GM19372 (cell line): ENCODE measurements around the gene SEMA3C.

Source experiments
- ATAC-seq: cut with Tn5 transposase; IDR thresholded peaks from one replicate; pipeline ENCODE4 v1.9.1; 2021; ENCODE audit warnings: mild to moderate bottlenecking, low read depth, moderate library complexity; ENCODE audit not compliant: unreplicated experiment

The SEMA3C gene

DNA sequence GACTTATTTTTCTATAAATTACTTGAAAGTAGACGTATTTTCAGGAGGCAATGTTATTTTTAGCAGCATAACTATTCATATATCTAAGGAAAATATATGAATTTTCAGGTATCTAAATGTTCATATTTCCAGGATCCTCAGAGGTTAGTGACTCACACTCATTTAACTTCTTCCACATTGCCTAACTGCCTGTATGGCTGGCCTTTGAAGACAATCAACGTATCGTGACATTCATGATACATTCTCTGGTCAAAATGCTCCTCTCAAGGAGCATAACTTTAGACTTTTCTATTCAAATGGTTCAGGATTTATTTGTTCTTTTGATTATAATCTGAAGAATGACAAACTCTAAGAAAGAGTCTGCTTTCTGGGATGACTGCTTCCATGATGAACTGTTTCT lies 89.3 kb downstream of the SEMA3C start:
- ATAC-seq, result no peak

DNA sequence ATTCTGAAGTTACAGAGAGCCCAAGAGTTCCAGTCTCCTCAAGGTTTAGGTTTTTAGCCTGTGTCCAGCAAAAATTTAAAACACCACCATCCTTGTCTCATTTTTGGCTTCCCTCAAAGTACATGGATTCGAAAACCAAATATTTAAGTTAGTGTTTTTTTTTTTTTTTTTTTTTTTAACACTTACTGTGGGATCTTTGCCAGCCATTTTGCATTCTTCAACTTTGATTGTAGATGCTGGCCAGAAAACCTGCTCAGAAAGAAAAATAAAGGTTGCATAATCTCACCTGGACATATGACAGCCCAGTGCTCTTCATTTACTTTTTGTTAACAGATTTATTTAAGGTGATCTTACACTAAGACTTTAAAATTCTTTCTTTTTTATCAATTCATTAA lies 91.6 kb downstream of the SEMA3C start:
- ATAC-seq, result no peak

DNA sequence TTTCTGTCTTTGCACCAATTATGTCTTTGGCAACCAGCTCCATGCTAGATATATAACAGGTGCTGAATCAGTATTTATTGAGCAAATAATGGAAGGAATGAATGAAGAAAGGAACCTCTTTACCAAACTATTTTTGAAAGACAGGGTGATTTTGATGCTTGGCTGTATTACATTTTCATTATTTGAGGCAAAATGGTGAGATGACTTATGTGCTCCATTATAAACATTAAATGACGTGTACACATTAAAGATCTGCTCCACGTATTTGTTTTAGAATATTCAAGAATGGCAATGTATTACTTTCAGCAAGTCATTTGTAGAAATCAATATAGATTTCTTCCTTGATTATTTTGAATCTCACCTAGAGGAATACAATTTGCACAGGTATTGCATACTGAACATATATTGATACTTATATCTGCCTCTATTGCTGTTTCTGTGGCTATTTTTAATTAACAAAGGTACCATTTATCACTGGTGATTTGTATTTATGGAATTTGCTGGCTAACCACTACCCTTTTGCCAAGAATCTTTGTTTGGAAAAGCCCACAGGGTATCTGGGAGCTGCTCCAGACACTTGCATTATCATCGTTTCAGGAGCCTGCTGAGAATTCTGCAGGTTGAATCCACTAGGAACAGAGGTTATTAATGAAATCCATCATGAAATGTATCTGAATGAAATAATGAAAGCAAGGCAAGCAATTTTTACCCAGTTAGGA lies 92.2 kb downstream of the SEMA3C start:
- no peak for ATAC-seq

GRCh38 chr7:80825499-80825898 lies 93.4 kb downstream of the SEMA3C start:
- no peak for ATAC-seq

DNA sequence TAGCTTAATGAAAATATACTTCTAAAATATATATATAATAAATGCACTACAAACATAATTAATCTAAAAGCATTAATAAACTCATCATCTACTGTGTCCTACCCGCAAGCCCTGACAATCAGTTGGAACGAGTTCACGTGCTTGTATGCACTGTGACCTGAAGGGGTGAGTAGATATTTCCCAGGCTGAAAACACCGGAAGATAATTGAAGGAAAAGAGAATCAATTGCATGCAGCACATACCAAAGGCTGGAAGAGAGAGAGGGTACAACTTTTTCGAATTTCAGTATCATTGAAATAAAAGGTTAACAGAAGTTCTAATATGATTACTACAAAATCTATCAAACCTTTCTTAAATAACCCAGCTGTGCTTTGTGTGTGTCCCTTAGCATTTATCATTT lies 94.6 kb downstream of the SEMA3C start:
- no peak for ATAC-seq

GRCh38 chr7:80823057-80823456 lies 95.8 kb downstream of the SEMA3C start:
- no peak for ATAC-seq

DNA sequence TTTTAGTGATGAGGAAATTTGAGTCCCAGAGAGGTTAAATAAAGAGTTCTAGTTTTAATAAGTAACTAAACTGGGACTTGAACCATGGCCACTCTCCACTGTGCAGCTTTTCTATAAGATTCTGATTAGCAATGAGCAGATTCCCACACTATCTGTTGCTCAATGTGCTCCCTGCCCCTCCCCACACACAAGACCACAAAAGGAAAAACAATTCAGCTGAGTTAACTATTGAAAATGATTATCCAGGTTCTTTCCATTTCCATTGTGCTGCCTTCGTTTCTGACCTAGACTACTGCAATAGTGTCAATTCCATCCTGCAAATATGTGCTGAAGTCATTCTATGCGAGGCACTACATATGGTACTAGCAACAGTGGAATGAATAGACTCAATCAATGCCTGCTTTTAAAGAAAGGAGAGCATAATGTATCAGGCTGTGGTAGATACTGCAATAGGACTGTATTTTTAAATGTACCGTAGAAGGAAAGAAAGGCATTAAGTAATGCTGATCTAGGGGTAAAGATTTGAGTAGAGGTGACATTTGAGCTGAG lies 97.0 kb downstream of the SEMA3C start:
- no peak for ATAC-seq

DNA sequence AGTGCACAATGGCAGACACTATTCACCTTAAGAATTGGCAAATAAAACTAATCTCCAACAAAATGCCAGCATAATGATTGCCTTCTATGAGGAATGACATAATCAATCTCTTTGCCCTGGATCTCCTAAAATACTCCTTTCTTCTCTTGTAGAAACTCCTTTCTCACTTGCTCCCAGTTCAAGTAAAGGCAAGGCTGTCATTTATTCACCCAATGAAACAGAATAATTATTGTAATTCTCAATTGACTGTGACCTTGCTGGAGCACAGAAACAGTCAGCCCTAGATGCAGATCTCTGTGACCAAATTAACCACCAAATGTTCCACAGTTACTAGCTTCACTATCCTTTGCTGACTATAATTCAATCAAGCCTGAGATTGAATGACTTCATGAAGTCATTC lies 99.3 kb downstream of the SEMA3C start:
- ATAC-seq, result no peak

DNA sequence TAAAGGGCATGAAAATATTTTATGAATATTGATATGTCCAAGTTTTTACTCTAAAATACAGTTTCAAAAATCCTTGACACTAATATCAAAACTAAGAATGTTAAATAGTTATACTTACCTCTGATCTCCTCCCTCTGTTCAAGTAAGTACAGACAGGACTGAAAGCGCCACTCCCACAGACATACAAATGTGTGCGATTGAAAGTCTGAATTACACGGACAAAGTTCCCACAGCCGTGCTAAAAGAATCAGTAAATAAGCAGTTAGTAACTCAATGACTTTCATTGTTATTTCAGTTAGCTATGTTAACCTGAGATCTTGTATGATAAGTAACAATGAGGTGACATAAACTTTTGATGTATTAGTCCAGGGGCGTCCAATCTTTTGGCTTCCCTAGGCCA lies 100.7 kb downstream of the SEMA3C start:
- ATAC-seq, result no peak

GRCh38 chr7:80816806-80817205 lies 102.0 kb downstream of the SEMA3C start:
- no peak for ATAC-seq

GRCh38 chr7:80815733-80816132 lies 103.1 kb downstream of the SEMA3C start:
- no peak for ATAC-seq

- ATAC-seq, result no peak
Measured at GRCh38 chr7:80809545-80809944, 109.3 kb downstream of the SEMA3C start.

DNA sequence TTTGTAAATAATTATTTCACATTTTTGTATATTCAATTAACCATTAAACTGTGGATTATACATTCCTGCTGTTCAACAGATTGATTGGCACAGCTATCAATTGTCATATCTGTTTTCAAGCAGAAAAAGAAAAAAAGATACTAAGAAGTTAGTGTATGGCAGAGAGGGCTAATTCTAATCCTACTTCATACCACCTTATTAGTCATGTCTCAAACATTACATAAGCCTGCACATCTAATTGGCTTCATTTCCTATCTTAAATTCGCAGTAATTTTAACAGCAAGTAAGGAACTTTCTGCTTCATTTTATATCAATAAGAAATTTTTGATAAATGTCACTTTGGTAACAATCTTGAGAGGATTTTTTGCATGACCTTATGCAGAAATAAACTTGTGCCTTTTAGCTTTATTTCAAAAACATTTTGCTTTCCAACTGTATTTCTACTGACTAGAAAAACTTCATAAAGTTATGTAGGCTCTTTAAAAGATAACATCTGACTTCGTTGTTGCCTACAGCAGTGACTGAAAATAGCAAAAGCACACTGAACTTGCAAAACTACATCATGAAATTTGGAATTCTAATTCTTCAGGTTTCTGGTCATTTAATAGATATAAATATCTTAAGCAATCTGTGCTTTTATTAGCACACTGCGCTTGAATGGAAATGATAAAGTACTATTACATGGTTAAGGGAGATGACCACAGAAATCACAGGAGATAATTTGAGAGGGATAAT lies 111.5 kb downstream of the SEMA3C start:
- ATAC-seq, result no peak

GRCh38 chr7:80806663-80807062 lies 112.2 kb downstream of the SEMA3C start:
- ATAC-seq, result no peak

- ATAC-seq, result no peak
Measured at GRCh38 chr7:80804589-80804988, 114.3 kb downstream of the SEMA3C start.

GRCh38 chr7:80802527-80802926 lies 116.3 kb downstream of the SEMA3C start:
- no peak for ATAC-seq

- ATAC-seq, result no peak
Measured at GRCh38 chr7:80794631-80795573, 123.9 kb downstream of the SEMA3C start.

DNA sequence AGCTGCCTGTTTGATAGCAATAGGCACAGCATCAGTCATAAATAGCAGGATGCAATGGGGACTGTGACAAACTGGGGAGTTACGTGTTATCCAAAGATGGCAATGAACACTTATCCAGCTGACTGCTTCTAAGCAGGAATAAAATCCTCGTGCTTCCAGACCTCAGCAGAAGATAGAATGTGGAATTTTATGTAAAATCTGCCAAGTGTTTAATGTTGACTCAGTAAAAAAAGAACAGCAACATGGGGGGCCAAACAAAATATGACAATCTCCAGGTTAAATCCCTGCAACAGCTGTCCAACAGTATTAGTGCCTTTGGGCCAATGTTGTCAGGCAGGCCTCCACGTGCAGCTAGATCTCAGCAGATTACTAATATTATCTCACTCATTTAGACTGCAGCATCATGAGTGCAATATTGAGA lies 127.3 kb downstream of the SEMA3C start:
- no peak for ATAC-seq

GRCh38 chr7:80790877-80791276 lies 128.0 kb downstream of the SEMA3C start:
- ATAC-seq, result no peak

DNA sequence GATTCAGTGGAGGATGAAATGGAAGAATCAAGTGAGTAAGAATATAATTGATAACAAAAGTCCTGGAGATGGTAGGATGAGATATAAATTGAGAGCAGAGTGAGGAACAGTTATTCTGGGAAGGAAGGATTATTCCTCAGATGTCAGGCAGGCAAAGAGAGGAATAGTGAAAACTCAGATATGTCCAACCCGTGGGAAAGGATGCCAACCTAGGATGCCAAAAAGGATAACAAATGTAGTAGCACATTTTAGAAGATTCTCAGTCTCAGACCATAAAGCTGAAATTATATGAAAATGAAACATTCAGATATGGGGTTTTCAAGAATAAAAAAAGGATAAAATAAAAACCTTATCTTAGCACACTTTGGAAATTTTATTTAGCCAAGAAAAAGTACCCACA lies 131.1 kb downstream of the SEMA3C start:
- ATAC-seq, result no peak
